Smooth muscle cell (in vitro differentiated cells): ENCODE data around the gene ATG13. TPM values are rescaled to one million over a fixed set of nuclear protein-coding genes. Genes with fewer than 3 reads are reported as not detected.
A peak's percentile ranks its signal among the peaks of the same experiment; 100 is the strongest.

ENCODE experiments used
- DNase-seq: peaks from one replicate; lab custom pipeline; 2025; ENCODE audit not compliant: unreplicated experiment; lab: John Stamatoyannopoulos, UW
- H2AFZ ChIP-seq: fragments of 200-600 bp; sonication (generic); 2 replicates; pipeline ENCODE4 v1.6.0; 2016; ENCODE audit warnings: antibody characterized with exemption, low read depth, mild to moderate bottlenecking
- H3F3A ChIP-seq: fragments of 200-600 bp; sonication (generic); 2 replicates; pipeline ENCODE4 v1.6.0; 2017; ENCODE audit warnings: antibody characterized with exemption, low read depth
- H3K27ac ChIP-seq: fragments of 200-600 bp; sonication (generic); 2 replicates; pipeline ENCODE4 v1.5.1; 2016; ENCODE audit warnings: low read depth, mild to moderate bottlenecking
- H3K27me3 ChIP-seq: fragments of 200-600 bp; sonication (generic); 2 replicates; pipeline ENCODE4 v1.6.1; 2016; ENCODE audit warnings: low read depth, mild to moderate bottlenecking
- H3K36me3 ChIP-seq: fragments of 200-600 bp; sonication (generic); 2 replicates; pipeline ENCODE4 v1.5.1; 2016; ENCODE audit warnings: low read depth
- H3K4me1 ChIP-seq: fragments of 200-600 bp; sonication (generic); 2 replicates; pipeline ENCODE4 v1.5.1; 2016; ENCODE audit warnings: low read depth
- H3K4me2 ChIP-seq: fragments of 200-600 bp; sonication (generic); 2 replicates; pipeline ENCODE4 v1.6.0; 2016; ENCODE audit warnings: mild to moderate bottlenecking
- H3K4me3 ChIP-seq: fragments of 200-600 bp; sonication (generic); 2 replicates; pipeline ENCODE4 v1.5.1; 2016; ENCODE audit warnings: mild to moderate bottlenecking
- H3K79me2 ChIP-seq: fragments of 200-600 bp; sonication (generic); 2 replicates; pipeline ENCODE4 v1.6.0; 2016; ENCODE audit warnings: low read depth, mild to moderate bottlenecking
- H3K9ac ChIP-seq: fragments of 200-600 bp; sonication (generic); 2 replicates; pipeline ENCODE4 v1.6.0; 2016; ENCODE audit warnings: low read depth
- H3K9me3 ChIP-seq: fragments of 200-600 bp; sonication (generic); replicated peaks from 2 replicates; pipeline ENCODE4 v1.5.1; 2016; ENCODE audit warnings: low read depth
- H4K20me1 ChIP-seq: fragments of 200-600 bp; sonication (generic); 2 replicates; pipeline ENCODE4 v1.6.0; 2016; ENCODE audit warnings: low read depth
- WGBS: methylation state at CpG from one replicate; pipeline ENCODE4 v1.1.7; 2016; ENCODE audit warnings: low lambda C conversion rate; 5-methylcytosine and 5-hydroxymethylcytosine counted together
- polyA plus RNA-seq: library from polyadenylated mRNA; unstranded; fragments of >200 nt; fragmentation: Nextera tagmentation; extraction: Ambion mirVana; gene quantifications from 2 replicates; pipeline ENCODE4 v1.2.1, GENCODE V29; 2016
- total RNA-seq: library from RNA; depleted of rRNA; stranded (reverse); fragments of >200 nt; gene quantifications from 2 replicates; pipeline ENCODE4 v1.2.3, GENCODE V29; 2014
- TF ChIP-seq, protein P1 (sequence below): fragments of 200-600 bp; sonication (generic); IDR thresholded peaks from 2 replicates; pipeline ENCODE4 v1.5.1; 2017; ENCODE audit warnings: borderline replicate concordance, mild to moderate bottlenecking, antibody characterized with exemption; ENCODE audit not compliant: insufficient read depth, poor library complexity, severe bottlenecking

The ATG13 gene
- total and polyA plus RNA-seq, 2 experiments from 2014 or later, result 66.3 to 96.5 TPM

GRCh38 chr11:46599340-46600193 is 17.8 kb upstream of the ATG13 start:
- Histone ChIP-seq H3K27me3 (no peaks in the 10 kb centered on the region), H3K9ac (peak overlapping the region; percentile 12), H3K4me2 (peak overlapping the region; percentile 22), H3K36me3 (peaks cover 2% of the 10 kb centered on the region), H4K20me1 (no peaks in the 10 kb centered on the region), H3K4me1 (peaks cover 1% of the 10 kb centered on the region), H3K79me2 (no peaks in the 10 kb centered on the region), H3K4me3 (no peak overlapping the region), H2AFZ (no peak overlapping the region), H3K9me3 (no peaks in the 10 kb centered on the region), H3F3A (no peaks in the 10 kb centered on the region), H3K27ac (peak overlapping the region; percentile 60)
- TF ChIP-seq, protein P1, sequence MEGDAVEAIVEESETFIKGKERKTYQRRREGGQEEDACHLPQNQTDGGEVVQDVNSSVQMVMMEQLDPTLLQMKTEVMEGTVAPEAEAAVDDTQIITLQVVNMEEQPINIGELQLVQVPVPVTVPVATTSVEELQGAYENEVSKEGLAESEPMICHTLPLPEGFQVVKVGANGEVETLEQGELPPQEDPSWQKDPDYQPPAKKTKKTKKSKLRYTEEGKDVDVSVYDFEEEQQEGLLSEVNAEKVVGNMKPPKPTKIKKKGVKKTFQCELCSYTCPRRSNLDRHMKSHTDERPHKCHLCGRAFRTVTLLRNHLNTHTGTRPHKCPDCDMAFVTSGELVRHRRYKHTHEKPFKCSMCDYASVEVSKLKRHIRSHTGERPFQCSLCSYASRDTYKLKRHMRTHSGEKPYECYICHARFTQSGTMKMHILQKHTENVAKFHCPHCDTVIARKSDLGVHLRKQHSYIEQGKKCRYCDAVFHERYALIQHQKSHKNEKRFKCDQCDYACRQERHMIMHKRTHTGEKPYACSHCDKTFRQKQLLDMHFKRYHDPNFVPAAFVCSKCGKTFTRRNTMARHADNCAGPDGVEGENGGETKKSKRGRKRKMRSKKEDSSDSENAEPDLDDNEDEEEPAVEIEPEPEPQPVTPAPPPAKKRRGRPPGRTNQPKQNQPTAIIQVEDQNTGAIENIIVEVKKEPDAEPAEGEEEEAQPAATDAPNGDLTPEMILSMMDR, result no peak
- DNase-seq, result no peak
- WGBS, result 70% methylated on average over 8 of the region's 8 CpGs

GRCh38 chr11:46600194-46600960 is 17.0 kb upstream of the ATG13 start:
- no peaks in the 10 kb centered on the region for H3K27me3 ChIP-seq
- 53% methylated on average over 3 of the region's 3 CpGs for WGBS
- peak overlapping the region; percentile 22 for H3K4me2 ChIP-seq
- peak overlapping the region; percentile 12 for H3K9ac ChIP-seq
- H4K20me1 ChIP-seq, result no peaks in the 10 kb centered on the region
- peak overlapping the region; percentile 60 for H3K27ac ChIP-seq
- H2AFZ ChIP-seq, result no peak overlapping the region
- DNase-seq, result no peak
- peaks cover 2% of the 10 kb centered on the region for H3K36me3 ChIP-seq
- TF ChIP-seq, protein P1, result no peak
- H3K4me1 ChIP-seq, result no peaks in the 10 kb centered on the region
- H3K79me2 ChIP-seq, result no peaks in the 10 kb centered on the region
- no peak overlapping the region for H3K4me3 ChIP-seq
- no peaks in the 10 kb centered on the region for H3F3A ChIP-seq
- no peaks in the 10 kb centered on the region for H3K9me3 ChIP-seq

- Histone ChIP-seq H3K27me3 (no peaks in the 10 kb centered on the region), H4K20me1 (no peaks in the 10 kb centered on the region), H3K4me2 (no peak overlapping the region), H3K27ac (peak overlapping the region; percentile 60), H3K4me1 (no peaks in the 10 kb centered on the region), H3F3A (no peaks in the 10 kb centered on the region), H3K79me2 (no peaks in the 10 kb centered on the region), H3K36me3 (peaks cover 2% of the 10 kb centered on the region), H3K9me3 (no peaks in the 10 kb centered on the region), H3K9ac (no peak overlapping the region), H2AFZ (no peak overlapping the region), H3K4me3 (no peak overlapping the region)
- TF ChIP-seq, protein P1, result no peak
- WGBS, result 97% methylated on average over 1 of the region's 1 CpG
- DNase-seq, result no peak
These were observed 16.2 kb upstream of the ATG13 start for GRCh38 chr11:46601129-46601528.
